ENCODE data around the gene AKAP13. TPM values are rescaled to one million over a fixed set of nuclear protein-coding genes. Genes with fewer than 3 reads are reported as not detected.

AKAP13 gene
- polyA plus RNA-seq, 2 of the 4 experiments (the other 2 are of a cell fraction), result 20.4 to 28.8 TPM

DNA sequence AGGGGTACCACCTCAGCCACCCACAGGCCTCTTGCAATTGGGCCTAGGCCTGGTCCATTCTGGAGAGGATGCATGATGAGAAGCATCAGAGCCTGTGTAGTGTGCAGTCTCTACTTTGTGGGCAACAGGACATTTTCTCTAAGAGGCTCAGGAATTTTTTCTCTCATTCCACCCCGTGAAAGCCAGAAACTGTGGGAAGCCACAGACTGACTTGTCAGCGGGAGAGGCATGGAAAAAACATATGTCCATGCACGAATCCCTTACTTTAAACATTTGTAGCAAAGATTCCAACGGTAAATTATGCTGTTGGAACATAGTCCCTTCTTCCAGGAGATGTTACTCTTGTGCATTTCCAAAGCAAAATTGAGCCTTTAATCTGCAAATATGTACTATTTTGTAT is 217.8 kb downstream of the AKAP13 start (continued):
- TF ChIP-seq CHD2 (IDR thresholded peaks at IDR 0.05; ENCODE audit: low read length, partially characterized antibody) (no peak), HEYL (CRISPR knock-in tag; IDR thresholded peaks at IDR 0.05) (no peak), RARB (CRISPR knock-in tag; IDR thresholded peaks at IDR 0.05) (no peak), FOSL2 (IDR thresholded peaks at IDR 0.05) (no peak), FOSL2 (CRISPR knock-in tag; IDR thresholded peaks at IDR 0.05) (no peak), SMC3 (IDR thresholded peaks at IDR 0.05) (no peak)

DNA sequence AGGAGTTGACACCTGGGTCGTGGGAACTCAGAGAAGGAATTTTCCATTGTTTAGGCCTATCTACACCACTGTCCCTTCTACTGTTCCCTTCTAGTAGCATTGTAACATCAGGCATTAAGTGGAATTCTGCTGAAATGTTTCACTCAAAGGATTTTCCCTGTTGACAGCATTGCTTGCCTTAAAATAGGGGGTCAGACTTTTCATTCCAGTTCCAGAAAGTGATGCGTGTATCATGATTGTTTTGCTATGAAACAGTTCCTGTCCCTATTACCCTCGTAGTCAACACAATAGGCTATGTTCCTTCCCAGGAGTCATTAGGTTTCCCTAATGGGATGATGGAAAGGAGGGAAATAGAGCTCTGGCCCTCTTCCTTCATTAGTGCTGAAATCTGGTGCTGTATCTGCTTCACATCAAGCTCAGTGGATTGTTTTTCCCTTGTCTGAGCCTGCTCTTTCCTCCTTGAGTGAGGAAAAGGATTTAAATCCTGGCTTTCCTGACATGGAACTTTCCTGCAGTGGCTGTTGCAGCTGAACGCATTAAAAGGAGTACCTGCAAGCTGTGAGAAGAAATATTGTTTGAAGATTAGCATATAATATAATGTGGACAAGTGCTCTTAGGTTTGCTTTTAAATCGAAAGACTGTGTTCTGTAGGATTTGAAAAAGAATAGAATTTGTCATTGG is 218.5 kb downstream of the AKAP13 start:
- H3K4me3 ChIP-seq, result no peak overlapping the region
- ATAC-seq, result no peak
- FAIRE-seq, result no peak
- H3K4me2 ChIP-seq, result no peak overlapping the region
- no peak overlapping the region for H3K27ac ChIP-seq
- TF ChIP-seq, protein P1, sequence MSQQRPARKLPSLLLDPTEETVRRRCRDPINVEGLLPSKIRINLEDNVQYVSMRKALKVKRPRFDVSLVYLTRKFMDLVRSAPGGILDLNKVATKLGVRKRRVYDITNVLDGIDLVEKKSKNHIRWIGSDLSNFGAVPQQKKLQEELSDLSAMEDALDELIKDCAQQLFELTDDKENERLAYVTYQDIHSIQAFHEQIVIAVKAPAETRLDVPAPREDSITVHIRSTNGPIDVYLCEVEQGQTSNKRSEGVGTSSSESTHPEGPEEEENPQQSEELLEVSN (IDR thresholded peaks at IDR 0.05; ENCODE audit: borderline replicate concordance, low read depth), result no peak
- TF ChIP-seq RCOR1 (IDR thresholded peaks at IDR 0.05; ENCODE audit: low read depth, low read length) (no peak), RARB (CRISPR knock-in tag; IDR thresholded peaks at IDR 0.05) (no peak), KDM1A (IDR thresholded peaks at IDR 0.05; ENCODE audit: low read depth) (no peak), SMC3 (IDR thresholded peaks at IDR 0.05) (no peak), CHD2 (IDR thresholded peaks at IDR 0.05; ENCODE audit: low read length, partially characterized antibody) (no peak)
- 88% methylated on average over 5 of the region's 5 CpGs for WGBS (ENCODE audit: missing lambda C conversion rate)
- H3K9me3 ChIP-seq, result no peaks in the 10 kb centered on the region
- DNase-seq (ENCODE audit: low read depth in 1 of 2, low spot score in 1 of 2), result no peak
- POLR2A ChIA-PET, result no interaction called here
- CTCF ChIA-PET, result interaction anchor here (1.1 kb wide), 1 partner anchor 18 kb away, joined by 3 read pairs; no protein-coding TSS in a partner anchor
- H3K4me1 ChIP-seq, result peaks cover 18% of the 10 kb centered on the region; the same call in 2 of the 3 replicates

GRCh38 chr15:85600001-85600400 is 219.6 kb downstream of the AKAP13 start:
- ChIA-PET POLR2A (no interaction called here), CTCF (interaction anchor here (0.6 to 1.3 kb wide), 6 partner anchors 8 to 254 kb away, joined by 3 to 5 read pairs (median 3); no protein-coding TSS in a partner anchor)
- H3K27ac ChIP-seq, result no peak overlapping the region
- H3K4me3 ChIP-seq, result no peak overlapping the region
- WGBS (ENCODE audit: missing lambda C conversion rate), result 91% methylated on average over 2 of the region's 2 CpGs
- H3K4me1 ChIP-seq, result peaks cover 11% of the 10 kb centered on the region; the same call in 2 of the 3 replicates
- H3K4me2 ChIP-seq, result no peak overlapping the region
- H3K9me3 ChIP-seq, result no peaks in the 10 kb centered on the region
- DNase-seq (ENCODE audit: low read depth in 1 of 2, low spot score in 1 of 2) (no peak), FAIRE-seq (no peak), ATAC-seq (no peak)
- TF ChIP-seq CHD2 (IDR thresholded peaks at IDR 0.05; ENCODE audit: low read length, partially characterized antibody) (no peak), POLR2A (IDR thresholded peaks at IDR 0.05; ENCODE audit: low read length) (no peak), RCOR1 (IDR thresholded peaks at IDR 0.05; ENCODE audit: low read depth, low read length) (no peak), EHMT2 (IDR thresholded peaks at IDR 0.05; ENCODE audit: low read depth) (no peak), NFE2L2 (conservative IDR thresholded peaks at IDR 0.05; ENCODE audit: low read length) (no peak), CEBPB (IDR thresholded peaks at IDR 0.05) (no peak), BHLHE40 (IDR thresholded peaks at IDR 0.05; ENCODE audit: low read depth, low read length) (no peak)
- TF ChIP-seq, protein P2, sequence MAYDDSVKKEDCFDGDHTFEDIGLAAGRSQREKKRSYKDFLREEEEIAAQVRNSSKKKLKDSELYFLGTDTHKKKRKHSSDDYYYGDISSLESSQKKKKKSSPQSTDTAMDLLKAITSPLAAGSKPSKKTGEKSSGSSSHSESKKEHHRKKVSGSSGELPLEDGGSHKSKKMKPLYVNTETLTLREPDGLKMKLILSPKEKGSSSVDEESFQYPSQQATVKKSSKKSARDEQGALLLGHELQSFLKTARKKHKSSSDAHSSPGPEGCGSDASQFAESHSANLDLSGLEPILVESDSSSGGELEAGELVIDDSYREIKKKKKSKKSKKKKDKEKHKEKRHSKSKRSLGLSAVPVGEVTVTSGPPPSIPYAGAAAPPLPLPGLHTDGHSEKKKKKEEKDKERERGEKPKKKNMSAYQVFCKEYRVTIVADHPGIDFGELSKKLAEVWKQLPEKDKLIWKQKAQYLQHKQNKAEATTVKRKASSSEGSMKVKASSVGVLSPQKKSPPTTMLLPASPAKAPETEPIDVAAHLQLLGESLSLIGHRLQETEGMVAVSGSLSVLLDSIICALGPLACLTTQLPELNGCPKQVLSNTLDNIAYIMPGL (CRISPR knock-in tag; IDR thresholded peaks at IDR 0.05; ENCODE audit: borderline replicate concordance), result no peak

GRCh38 chr15:85603160-85603559 is 222.8 kb downstream of the AKAP13 start:
- CTCF ChIA-PET, result interaction anchor here (0.9 to 6.0 kb wide), 6 partner anchors 10 to 307 kb away, joined by 3 to 31 read pairs (median 5); no protein-coding TSS in a partner anchor
- WGBS (ENCODE audit: missing lambda C conversion rate), result 98% methylated on average over 1 of the region's 1 CpG
- Histone ChIP-seq H3K4me3 (no peak overlapping the region), H3K9me3 (no peaks in the 10 kb centered on the region), H3K4me1 (peaks cover 21% of the 10 kb centered on the region), H3K27ac (no peak overlapping the region), H3K4me2 (no peak overlapping the region)
- TF ChIP-seq POLR2AphosphoS2 (conservative IDR thresholded peaks at IDR 0.05; ENCODE audit: low read length) (no peak), ZSCAN20 (CRISPR knock-in tag; IDR thresholded peaks at IDR 0.05) (no peak), PHF8 (IDR thresholded peaks at IDR 0.05; ENCODE audit: borderline replicate concordance, low read depth) (no peak), HEYL (CRISPR knock-in tag; IDR thresholded peaks at IDR 0.05) (no peak), RFX5 (IDR thresholded peaks at IDR 0.05) (no peak), ESRRA (IDR thresholded peaks at IDR 0.05; ENCODE audit: borderline replicate concordance, low read length) (no peak), SMC3 (IDR thresholded peaks at IDR 0.05) (no peak), HDAC2 (IDR thresholded peaks at IDR 0.05) (no peak), GATA3 (IDR thresholded peaks at IDR 0.05; ENCODE audit: borderline replicate concordance) (no peak), NR3C1 (IDR thresholded peaks at IDR 0.05) (no peak), CHD4 (IDR thresholded peaks at IDR 0.05; ENCODE audit: borderline replicate concordance) (no peak), TP53 (CRISPR knock-in tag; IDR thresholded peaks at IDR 0.05) (no peak), MAFK (IDR thresholded peaks at IDR 0.05; ENCODE audit: partially characterized antibody) (no peak), RARB (CRISPR knock-in tag; IDR thresholded peaks at IDR 0.05) (no peak), HOXB13 (CRISPR knock-in tag; IDR thresholded peaks at IDR 0.05; ENCODE audit: low read depth) (no peak)
- TF ChIP-seq, protein P1 (IDR thresholded peaks at IDR 0.05; ENCODE audit: borderline replicate concordance, low read depth), result no peak
- DNase-seq (ENCODE audit: low read depth in 1 of 2, low spot score in 1 of 2) (no peak), ATAC-seq (no peak), FAIRE-seq (peak; percentile 23)
- POLR2A ChIA-PET, result no interaction called here
